HCEC 1CT (cell line): ENCODE data around the gene SUGP1.
A peak's percentile ranks its signal among the peaks of the same experiment; 100 is the strongest.
"Not testable (repeated sequence)": the region's sequence is repeated elsewhere in the genome, so short reads cannot be mapped to it uniquely, and the experiment has no call there.

Experiments used
- DNase-seq: peaks from one replicate; pipeline ENCODE4 v3.0.0-alpha.2; 2017

SUGP1 gene

GRCh38 chr19:19262190-19263057, 57.9 kb downstream of the SUGP1 start:
- DNase-seq, result no peak

GRCh38 chr19:19261350-19262189, 58.7 kb downstream of the SUGP1 start:
- no peak for DNase-seq

- DNase-seq, result no peak
These were observed 59.7 kb downstream of the SUGP1 start for GRCh38 chr19:19260417-19261214.

GRCh38 chr19:19259741-19260140, 60.6 kb downstream of the SUGP1 start:
- peak; percentile 14 for DNase-seq

GRCh38 chr19:19258589-19259338, 61.5 kb downstream of the SUGP1 start:
- DNase-seq, result no peak

GRCh38 chr19:19257836-19258588, 62.3 kb downstream of the SUGP1 start:
- DNase-seq, result no peak

GRCh38 chr19:19257137-19257536, 63.2 kb downstream of the SUGP1 start:
- DNase-seq, result no peak

- no peak for DNase-seq
These were observed 64.0 kb downstream of the SUGP1 start for GRCh38 chr19:19256072-19256969.

GRCh38 chr19:19253409-19253808, 66.9 kb downstream of the SUGP1 start:
- DNase-seq, result not testable (repeated sequence)

DNA sequence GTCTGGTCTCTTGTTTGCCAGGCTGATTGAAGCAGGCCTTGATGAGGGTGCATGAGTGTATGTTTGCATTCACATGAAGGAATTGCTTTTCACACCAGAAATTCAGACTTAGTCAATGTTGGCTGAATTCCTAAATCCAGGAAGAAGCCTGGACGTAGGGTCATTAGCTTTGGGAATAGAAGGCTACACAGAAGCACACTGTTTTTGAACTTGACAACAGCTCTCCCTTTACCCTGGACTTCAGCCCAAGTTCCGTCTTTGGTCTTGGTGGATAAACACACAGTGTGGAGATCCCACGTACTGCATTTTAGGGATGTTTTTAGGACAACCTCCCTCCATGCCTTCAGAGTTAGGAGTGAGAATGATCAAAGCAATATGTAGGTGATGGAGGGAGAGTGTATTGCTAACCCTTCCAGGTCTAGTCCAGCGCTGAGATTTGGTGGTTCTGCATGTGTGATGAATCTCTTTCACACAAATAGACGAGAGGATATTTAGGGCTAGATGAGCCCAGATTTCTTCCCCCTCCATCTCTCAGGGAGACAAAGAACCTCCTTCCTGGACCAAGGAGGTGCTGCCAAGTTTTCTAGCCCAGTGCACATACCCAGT, 70.0 kb downstream of the SUGP1 start:
- no peak for DNase-seq

DNA sequence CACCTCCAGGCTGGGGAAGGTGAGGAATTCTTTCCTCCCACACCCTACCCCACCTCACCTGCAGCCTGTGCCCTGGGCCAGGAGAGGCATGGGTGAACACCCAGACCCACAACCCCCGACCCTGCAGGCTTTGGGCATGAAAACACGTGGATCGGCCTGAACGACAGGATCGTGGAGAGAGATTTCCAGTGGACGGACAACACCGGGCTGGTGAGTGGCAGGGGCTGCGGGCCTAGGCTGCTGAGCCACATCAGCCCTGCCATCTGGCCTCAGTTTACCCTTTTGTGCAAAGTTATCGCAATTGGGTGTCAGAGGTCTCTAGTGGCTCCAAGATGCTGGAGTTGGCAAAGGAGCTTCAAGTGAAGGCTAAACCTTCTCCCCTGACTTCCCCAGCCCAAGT, 79.8 kb downstream of the SUGP1 start:
- DNase-seq, result no peak

DNA sequence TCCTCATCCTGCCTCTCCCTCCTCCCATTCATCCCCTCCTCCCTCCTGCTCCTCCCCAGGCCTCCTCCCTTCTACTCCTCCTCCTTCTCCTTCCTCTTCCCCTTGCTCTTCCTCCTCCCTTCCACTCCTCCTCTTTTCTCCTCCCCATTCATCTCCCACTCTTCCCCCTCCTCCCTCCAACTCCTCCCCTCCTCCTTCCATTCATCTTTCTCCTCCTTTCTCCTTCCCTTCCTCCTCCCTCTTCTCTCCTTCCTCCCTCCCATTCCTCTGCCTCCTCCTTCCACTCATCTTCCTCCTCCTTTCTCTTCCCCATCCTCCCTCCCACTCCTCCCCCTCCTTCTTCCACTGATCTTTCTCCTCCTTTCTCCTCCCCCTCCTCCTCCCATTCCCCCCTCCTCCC, 80.6 kb downstream of the SUGP1 start:
- DNase-seq, result no peak

DNA sequence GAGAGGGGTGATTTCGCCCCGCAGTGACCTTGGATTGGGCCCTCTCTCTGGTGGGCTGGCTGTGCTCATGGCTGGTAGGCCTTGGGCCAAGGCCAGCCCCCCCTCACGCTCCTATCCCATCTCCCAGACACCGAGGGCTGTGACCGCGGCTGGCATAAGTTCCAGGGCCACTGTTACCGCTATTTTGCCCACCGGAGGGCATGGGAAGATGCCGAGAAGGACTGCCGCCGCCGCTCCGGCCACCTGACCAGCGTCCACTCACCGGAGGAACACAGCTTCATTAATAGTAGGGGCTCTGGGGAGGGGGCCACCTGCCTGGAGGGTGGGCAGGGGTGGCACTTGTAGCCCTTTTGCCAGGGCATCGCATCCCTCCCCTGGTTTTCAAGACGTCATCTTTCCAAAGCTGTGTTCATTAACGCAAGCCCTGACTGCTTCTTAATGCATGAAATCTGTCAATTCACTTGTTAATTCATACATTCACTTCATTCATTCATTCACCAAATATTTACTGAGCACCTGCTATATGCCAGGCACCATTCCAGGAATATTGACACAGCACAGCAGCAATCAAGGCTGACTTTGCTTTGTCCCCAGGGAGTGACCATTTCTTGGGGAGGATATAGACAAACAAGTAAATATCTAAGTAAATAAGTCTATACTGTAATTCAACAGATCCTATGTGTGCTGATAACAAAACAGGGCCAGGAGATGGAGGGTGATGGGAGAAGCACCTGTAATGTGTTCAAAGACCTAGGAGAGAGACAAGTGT, 82.0 kb downstream of the SUGP1 start:
- DNase-seq, result no peak

DNA sequence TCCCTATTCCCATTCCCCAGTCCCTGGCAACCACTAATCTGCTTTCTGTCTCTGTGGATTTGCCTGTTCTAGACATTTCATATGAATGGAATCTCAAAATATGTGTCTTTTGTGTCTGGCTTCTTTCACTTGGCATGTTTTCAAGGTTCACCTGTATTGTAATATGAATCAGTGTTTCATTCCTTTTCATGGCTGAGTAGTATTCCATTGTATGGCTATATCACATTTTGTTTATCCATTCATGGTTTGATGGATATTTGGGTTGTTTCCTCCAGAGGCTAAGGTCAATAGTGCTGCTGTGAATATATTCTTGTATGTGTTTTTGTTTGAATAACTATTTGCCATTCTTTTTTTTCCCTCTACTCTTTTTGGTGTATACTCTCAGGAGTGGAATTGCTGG, 84.1 kb downstream of the SUGP1 start:
- DNase-seq, result no peak

- no peak for DNase-seq
These were observed 86.0 kb downstream of the SUGP1 start for GRCh38 chr19:19234220-19234816.

GRCh38 chr19:19232261-19232721, 88.0 kb downstream of the SUGP1 start:
- DNase-seq, result no peak

GRCh38 chr19:19230999-19231398, 89.3 kb downstream of the SUGP1 start:
- no peak for DNase-seq

DNA sequence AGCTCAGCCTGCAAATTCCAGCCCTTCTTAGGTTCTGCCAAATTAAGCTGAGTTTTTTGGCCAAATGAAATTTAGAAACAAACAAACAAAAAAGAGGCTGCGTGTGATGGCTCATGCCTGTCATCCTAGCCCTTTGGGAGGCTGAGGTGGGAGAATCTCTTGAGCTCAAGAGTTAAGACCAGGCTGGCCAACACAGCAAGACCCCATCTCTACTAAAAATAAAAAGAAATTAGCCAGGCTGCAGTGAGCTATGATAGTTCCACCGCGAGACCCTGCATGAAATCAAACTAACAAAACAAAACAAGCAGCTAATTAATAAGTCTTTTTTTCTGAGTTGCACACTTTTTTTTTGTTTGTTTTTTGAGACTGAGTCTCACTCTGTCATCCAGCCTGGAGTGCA, 90.6 kb downstream of the SUGP1 start:
- no peak for DNase-seq

- no peak for DNase-seq
These were observed 93.1 kb downstream of the SUGP1 start for GRCh38 chr19:19227217-19227616.
